ENCODE data around the gene EFL1. TPM values are rescaled to one million over a fixed set of nuclear protein-coding genes. Genes with fewer than 3 reads are reported as not detected.

Gene EFL1
- total and polyA plus RNA-seq, 2 of the 8 experiments (the other 6 are each of a cell fraction or from before 2014, with no cell fraction given) = 10.8 to 31.5 TPM

- no peak for TF ChIP-seq KDM4A (IDR thresholded peaks at IDR 0.05; ENCODE audit: low read depth, low read length, severe bottlenecking)
- no peak for TF ChIP-seq EGR1 (IDR thresholded peaks at IDR 0.05; ENCODE audit: borderline replicate concordance, low read depth, low read length)
- no peak for TF ChIP-seq RAD21 (IDR thresholded peaks at IDR 0.05 in 1 of 2, conservative IDR thresholded peaks at IDR 0.05 in 1 of 2; ENCODE audit: low read depth in 2 of 2, low read length in 2 of 2)
- no peak for TF ChIP-seq SUZ12 (IDR thresholded peaks at IDR 0.05; ENCODE audit: low read length)
- no peak for TF ChIP-seq TCF12 (IDR thresholded peaks at IDR 0.05; ENCODE audit: low read depth, low read length)
- TF ChIP-seq FOSL1 (IDR thresholded peaks at IDR 0.05; ENCODE audit: insufficient read depth, low read depth, low read length) = no peak
- TF ChIP-seq EP300 (IDR thresholded peaks at IDR 0.05; ENCODE audit: borderline replicate concordance in 1 of 2, low read depth in 2 of 2, low read length in 2 of 2) = no peak
- no peak for TF ChIP-seq CBX5 (IDR thresholded peaks at IDR 0.05; ENCODE audit: low read depth, low read length)
- TF ChIP-seq POLR2A (IDR thresholded peaks at IDR 0.05; ENCODE audit: control extremely low read depth in 1 of 2, low read depth in 2 of 2, low read length in 2 of 2) = no peak
- no peak for TF ChIP-seq GABPA (IDR thresholded peaks at IDR 0.05; ENCODE audit: borderline replicate concordance, insufficient read depth, low read length)
- no peak for TF ChIP-seq CREB1 (IDR thresholded peaks at IDR 0.05)
- TF ChIP-seq TAF1 (IDR thresholded peaks at IDR 0.05; ENCODE audit: low read depth, low read length) = no peak
- no peak for TF ChIP-seq CTBP2 (IDR thresholded peaks at IDR 0.05; ENCODE audit: borderline replicate concordance, insufficient read depth, insufficient read length, low read length)
- TF ChIP-seq NANOG (IDR thresholded peaks at IDR 0.05; ENCODE audit: insufficient read depth, low read depth, low read length, poor library complexity, severe bottlenecking) = no peak
- no peaks in the 10 kb centered on the region for H3K79me2 ChIP-seq (ENCODE audit: control insufficient read depth in 1 of 2, insufficient read depth in 2 of 2, low read length in 2 of 2)
- no peak overlapping the region for H2BK20ac ChIP-seq (ENCODE audit: low read length)
- no peak overlapping the region for H3K4ac ChIP-seq (replicated peaks; ENCODE audit: insufficient read length, low read depth, low read length)
- H3K27ac ChIP-seq (ENCODE audit: low read depth, low read length) = no peak overlapping the region
- H3K14ac ChIP-seq (ENCODE audit: insufficient read length) = no peak overlapping the region
- no peaks in the 10 kb centered on the region for H3K9me3 ChIP-seq (ENCODE audit: insufficient read depth in 2 of 2, low read depth in 1 of 2, low read length in 1 of 2)
- no peak overlapping the region for H3K23ac ChIP-seq (ENCODE audit: insufficient read length)
- no peak overlapping the region for H3K56ac ChIP-seq (replicated peaks; ENCODE audit: insufficient read length, low read depth, low read length)
- H3K23me2 ChIP-seq (ENCODE audit: low read depth, low read length) = no peaks in the 10 kb centered on the region
- H3K4me2 ChIP-seq (ENCODE audit: insufficient read depth in 1 of 2, low read depth in 2 of 2, low read length in 2 of 2) = no peak overlapping the region
- H2BK15ac ChIP-seq (ENCODE audit: low read length) = no peak overlapping the region
- H4K20me1 ChIP-seq (replicated peaks in 1 of 2; ENCODE audit: control insufficient read depth in 1 of 2, insufficient read depth in 2 of 2, low read length in 2 of 2) = no peaks in the 10 kb centered on the region
- peaks cover 0 to 3% (median 0%) of the 10 kb centered on the region in 4 experiments; a peak in 2 of 7 replicates for H3K4me1 ChIP-seq (replicated peaks in 1 of 4; ENCODE audit: control insufficient read depth in 3 of 4, insufficient read depth in 4 of 4, low read length in 3 of 4)
- POLR2A ChIA-PET (ENCODE audit: partially characterized antibody) = no interaction called here
- no peak overlapping the region for H2AK5ac ChIP-seq (ENCODE audit: low read depth, low read length)
- H3K4me3 ChIP-seq (ENCODE audit: extremely low read depth in 1 of 4, insufficient read depth in 2 of 4, low read depth in 3 of 4, low read length in 4 of 4) = no peak overlapping the region
- no peak overlapping the region for H2AFZ ChIP-seq (ENCODE audit: low read length)
- CTCF ChIA-PET (ENCODE audit: partially characterized antibody) = interaction anchor here (0.7 to 1.2 kb wide), 3 partner anchors 8 to 30 kb away, joined by 3 to 4 read pairs (median 3); no protein-coding TSS in a partner anchor
- no peak overlapping the region for H4K8ac ChIP-seq (ENCODE audit: extremely low read depth, insufficient read depth, low read length)
- DNase-seq (ENCODE audit: low read depth in 1 of 2, low spot score in 2 of 2) = no peak
- no peak overlapping the region for H4K5ac ChIP-seq (ENCODE audit: insufficient read length, low read depth, low read length)
- no peaks in the 10 kb centered on the region; the same call in 1 of the 2 replicates for H3K79me1 ChIP-seq (ENCODE audit: low read depth, low read length)
- no peak overlapping the region for H4K91ac ChIP-seq (replicated peaks; ENCODE audit: insufficient read length, low read length)
- H3K18ac ChIP-seq (ENCODE audit: extremely low read depth, low read length) = no peak overlapping the region
- no peak overlapping the region for H2BK5ac ChIP-seq (ENCODE audit: low read depth, low read length)
- no peaks in the 10 kb centered on the region for H3K36me3 ChIP-seq (ENCODE audit: control insufficient read depth in 2 of 4, insufficient read depth in 4 of 4, low read length in 3 of 4)
- WGBS, 2 experiments (ENCODE audit: extremely low coverage in 1 of 2, insufficient coverage in 1 of 2, insufficient read length in 1 of 2, insufficient replicate concordance in 2 of 2, low coverage in 1 of 2, low lambda C conversion rate in 2 of 2, missing lambda C conversion rate in 1 of 2) = 89% methylated on average over 8 of the region's 8 CpGs; no CpG with 5 or more reads in 1 of the 2 experiments
- no peak for FAIRE-seq
- H2BK12ac ChIP-seq (ENCODE audit: low read depth, low read length) = no peak overlapping the region
- no peak overlapping the region for H3K9ac ChIP-seq (replicated peaks in 1 of 4; ENCODE audit: extremely low read depth in 1 of 4, low read depth in 3 of 4, low read length in 3 of 4)
- no peak overlapping the region for H2BK120ac ChIP-seq (replicated peaks; ENCODE audit: low read depth, low read length)
- H3K27me3 ChIP-seq (replicated peaks in 1 of 4; ENCODE audit: control insufficient read depth in 3 of 4, extremely low read depth in 1 of 4, insufficient read depth in 3 of 4, low read length in 3 of 4) = no peaks in the 10 kb centered on the region
Measured at GRCh38 chr15:82307714-82308081, 45.2 kb upstream of the EFL1 start.
